ENCODE measurements around the gene PDE6A.
"Not testable (repeated sequence)": the region's sequence is repeated elsewhere in the genome, so short reads cannot be mapped to it uniquely, and the experiment has no call there.

Gene PDE6A

GRCh38 chr5:149951138-149951749 is 6.7 kb upstream of the PDE6A start:
- no peak for DNase-seq

GRCh38 chr5:149948993-149949392 is 4.4 kb upstream of the PDE6A start:
- DNase-seq, result no peak

- DNase-seq, result no peak
Measured at GRCh38 chr5:149946118-149946517, 1.5 kb upstream of the PDE6A start.

DNA sequence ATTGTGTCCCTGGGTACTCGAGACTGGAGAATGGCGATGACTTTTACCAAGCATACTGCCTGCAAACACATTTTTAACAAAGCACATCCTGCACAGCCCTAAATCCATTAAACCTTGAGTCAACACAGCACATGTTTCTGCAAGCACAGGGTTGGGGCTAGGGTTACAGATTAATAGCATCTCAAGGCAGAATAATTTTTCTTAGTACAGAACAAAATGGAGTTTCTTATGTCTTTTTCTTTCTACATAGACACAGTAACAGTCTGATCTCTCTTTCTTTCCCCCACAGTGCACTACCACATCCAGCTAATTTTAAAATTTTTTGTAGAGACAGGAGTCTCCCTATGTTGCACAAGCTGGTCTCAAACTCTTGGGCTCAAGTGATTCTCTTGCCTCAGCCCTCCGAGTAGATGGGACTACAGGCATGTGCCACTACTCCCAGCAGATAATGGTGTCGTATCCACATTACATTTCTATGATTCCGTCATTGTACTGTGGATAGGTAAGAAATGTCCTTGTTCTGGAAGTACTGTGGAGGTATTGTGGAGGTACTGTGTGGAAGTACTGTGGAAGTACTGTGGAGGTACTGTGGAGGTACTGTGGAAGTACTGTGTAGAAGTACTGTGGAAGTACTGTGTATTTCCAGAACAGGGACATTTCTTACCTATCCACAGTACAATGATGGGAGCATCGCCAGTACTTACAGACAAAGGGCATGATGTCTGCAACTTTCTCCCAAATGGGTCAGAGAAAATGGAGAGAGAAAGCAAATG is 1.2 kb downstream of the PDE6A start:
- DNase-seq, result not testable (repeated sequence)

- DNase-seq, result not testable (repeated sequence)
Measured at GRCh38 chr5:149942741-149943169, 1.8 kb downstream of the PDE6A start.

GRCh38 chr5:149942199-149942598 is 2.4 kb downstream of the PDE6A start:
- no peak for DNase-seq

DNA sequence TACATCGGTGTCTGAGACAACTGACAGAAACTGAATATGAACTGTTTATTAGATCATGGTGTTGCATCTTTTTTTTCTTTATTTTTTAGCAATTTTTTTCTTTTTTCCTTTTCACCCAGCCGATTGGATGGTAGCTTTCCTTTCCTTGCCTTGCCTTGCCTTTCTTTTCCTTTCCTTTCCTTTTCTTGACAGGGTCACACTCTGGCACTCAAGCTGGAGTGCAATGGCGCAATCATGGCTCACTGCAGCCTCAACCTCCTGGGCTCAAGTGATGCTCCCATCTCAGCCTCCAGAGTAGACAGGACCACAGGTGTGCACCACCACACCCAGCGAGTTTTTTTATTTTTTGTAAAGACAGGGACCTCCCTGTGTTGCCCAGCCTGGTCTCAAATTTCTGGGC is 2.8 kb downstream of the PDE6A start:
- DNase-seq, result no peak

- no peak for DNase-seq
Measured at GRCh38 chr5:149940941-149941644, 3.5 kb downstream of the PDE6A start.

DNA sequence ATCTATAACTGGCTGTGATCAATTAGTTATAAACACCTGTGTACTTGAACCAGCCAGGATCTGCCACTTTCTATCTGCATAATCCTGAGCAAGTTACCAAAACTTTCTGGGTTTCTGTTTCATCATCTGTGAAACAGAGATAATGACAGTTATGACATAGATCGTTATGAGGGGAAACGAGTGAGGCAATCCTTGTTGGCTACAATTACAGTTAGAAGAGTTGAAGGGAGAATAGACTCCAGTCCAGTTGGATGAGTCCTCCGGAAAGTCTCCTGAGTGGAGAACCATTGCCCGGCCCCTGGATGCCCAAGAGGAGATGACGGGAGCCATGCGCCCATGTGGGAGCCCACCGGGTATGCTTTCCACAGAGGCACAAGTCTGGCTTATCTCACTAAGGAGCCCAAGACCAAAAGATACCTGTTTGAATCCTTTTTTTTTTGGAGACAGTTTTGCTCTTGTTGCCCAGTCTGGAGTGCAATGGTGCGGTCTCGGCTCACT is 4.5 kb downstream of the PDE6A start:
- no peak for DNase-seq

- DNase-seq, result no peak
Measured at GRCh38 chr5:149939546-149939945, 5.0 kb downstream of the PDE6A start.

DNA sequence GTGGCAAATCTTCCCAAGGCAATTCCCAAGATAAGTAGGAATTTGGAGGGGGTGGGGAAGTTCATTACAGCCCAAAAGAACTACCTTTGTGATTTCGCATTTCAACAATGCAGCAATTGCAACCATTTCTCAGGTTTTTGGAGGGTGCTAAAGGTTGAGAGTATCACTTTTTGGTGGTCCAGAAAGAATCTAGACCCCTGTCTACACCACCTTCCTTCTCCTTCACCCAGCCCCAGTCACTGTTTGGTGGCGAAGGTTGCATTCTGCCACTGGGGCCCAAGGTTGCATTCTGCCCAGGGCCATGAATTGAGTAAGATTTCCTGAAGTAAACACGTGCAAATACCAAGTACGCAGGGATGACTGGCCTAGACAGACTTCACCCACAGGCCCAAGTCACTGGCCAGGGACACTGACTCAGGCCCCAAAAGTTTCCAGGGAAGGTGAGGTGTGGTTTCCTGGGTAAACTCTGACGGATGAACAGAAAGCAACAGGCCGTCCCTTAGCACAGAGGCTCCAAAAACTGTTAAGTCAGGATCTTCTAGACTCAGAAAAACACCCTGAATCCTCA is 5.7 kb downstream of the PDE6A start:
- DNase-seq, result peak; percentile 49

DNA sequence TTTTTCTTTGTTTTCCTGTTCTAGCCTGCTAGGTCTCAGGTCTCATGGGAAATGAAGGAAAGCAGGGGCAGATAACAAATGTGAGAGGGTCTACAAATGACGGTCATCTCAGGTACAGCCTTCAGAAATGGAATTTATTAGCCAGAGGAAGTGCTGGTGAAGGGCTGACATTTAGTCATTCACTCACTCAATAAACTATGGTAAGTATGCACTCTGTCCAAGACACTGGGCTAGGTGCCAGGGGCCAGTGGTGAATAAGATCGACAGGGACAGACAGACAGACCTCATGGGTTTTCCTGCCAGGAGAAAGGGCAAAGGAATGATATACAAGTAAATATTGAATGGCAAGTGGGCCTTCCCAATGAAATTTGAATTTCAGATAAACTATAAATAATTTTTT is 6.3 kb downstream of the PDE6A start:
- DNase-seq, result peak; percentile 75

DNA sequence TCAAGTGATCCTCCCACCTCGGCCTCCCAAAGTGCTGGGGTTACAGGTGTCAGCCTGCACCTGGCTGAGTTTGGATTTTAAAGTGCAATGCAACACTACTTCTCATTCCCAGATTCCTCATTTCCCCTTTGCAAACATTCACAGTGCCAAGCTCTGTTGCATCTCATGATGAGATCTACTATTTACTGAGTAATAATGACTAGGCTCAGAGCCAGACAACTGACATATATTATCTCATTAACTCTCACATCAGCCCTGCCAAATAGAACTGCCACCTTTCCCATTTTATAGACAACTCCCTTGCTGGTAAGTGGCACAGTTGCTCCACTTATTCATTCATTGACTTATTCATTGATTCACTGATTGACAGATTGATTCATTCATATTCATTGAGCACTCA is 7.0 kb downstream of the PDE6A start:
- DNase-seq, result peak; percentile 8

GRCh38 chr5:149936700-149937091 is 7.9 kb downstream of the PDE6A start:
- peak; percentile 21 for DNase-seq

DNA sequence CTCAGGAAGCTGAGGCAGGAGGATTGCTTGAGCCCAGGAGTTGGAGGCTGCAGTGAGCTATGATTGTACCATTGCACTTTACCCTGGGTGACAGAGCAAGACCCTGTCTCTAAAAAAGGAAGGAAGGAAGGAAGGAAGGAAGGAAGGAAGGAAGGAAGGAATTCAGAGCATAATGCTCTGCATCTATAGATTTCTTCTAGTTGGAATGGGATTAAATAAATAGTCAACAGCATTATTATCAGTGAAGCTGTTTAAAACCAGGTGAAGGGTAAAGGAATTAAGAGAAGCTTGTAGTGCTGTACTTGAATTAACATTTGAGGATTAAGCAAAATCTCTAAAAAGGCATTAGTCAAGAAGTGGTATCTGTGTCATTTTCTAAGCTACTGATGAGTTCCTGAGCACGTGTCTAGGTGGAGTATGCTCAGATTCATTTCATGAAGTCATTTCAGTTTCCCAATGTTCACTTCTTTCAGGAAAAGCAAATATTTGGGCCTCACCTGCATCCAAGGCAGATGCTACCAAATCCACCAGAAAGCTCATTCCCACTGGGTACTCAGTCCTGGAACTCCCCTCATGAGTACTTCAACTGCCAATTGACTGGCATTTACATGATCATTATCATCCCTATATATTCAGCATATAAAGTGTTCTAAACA is 8.4 kb downstream of the PDE6A start:
- no peak for DNase-seq

DNA sequence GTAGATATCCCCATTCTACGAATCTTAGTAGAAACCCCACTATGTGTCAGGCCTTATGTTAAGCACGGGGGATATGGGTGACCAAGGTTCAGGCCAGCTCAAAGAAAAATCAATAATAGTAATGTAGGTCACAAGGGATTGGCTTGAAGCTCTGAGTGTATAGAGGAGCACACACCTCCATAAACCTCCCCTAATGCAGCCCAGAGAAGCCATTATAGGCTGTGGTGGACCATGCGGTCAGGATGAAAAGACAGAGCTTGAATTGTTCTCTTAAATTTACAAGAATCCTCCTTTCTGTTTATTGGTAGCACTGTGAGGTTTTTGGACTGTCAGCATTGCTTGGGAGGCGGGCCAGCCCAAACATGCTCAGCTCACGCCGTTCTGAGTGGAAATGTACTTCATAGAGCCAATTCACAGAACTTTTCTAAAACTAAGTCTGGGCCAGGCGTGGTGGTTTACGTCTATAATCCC is 9.1 kb downstream of the PDE6A start:
- DNase-seq, result no peak

- no peak for DNase-seq
Measured at GRCh38 chr5:149932445-149933350, 11.9 kb downstream of the PDE6A start.

DNA sequence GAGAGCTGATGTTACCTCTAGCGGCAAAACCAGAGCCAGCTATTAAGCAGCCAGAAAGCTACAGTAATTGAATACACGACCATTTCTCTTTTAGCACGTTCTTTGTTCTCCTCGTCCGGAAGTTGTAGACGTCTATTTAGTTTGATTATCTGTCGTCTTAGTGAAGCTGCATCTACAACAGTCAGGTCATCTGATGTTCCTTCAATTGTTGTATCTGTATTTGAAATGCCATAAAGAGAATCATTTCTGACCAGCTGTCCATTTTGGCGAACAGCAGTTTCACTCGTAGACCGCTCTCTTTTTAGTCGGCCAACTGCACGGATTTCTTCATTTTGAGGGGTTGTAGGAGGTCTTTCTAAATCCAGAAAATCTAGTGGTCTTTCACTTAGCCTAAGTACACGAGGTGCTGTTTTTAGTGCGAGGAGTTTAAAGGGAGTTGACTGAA is 12.6 kb downstream of the PDE6A start:
- DNase-seq, result no peak

GRCh38 chr5:149930749-149931574 is 13.6 kb downstream of the PDE6A start:
- no peak for DNase-seq

DNA sequence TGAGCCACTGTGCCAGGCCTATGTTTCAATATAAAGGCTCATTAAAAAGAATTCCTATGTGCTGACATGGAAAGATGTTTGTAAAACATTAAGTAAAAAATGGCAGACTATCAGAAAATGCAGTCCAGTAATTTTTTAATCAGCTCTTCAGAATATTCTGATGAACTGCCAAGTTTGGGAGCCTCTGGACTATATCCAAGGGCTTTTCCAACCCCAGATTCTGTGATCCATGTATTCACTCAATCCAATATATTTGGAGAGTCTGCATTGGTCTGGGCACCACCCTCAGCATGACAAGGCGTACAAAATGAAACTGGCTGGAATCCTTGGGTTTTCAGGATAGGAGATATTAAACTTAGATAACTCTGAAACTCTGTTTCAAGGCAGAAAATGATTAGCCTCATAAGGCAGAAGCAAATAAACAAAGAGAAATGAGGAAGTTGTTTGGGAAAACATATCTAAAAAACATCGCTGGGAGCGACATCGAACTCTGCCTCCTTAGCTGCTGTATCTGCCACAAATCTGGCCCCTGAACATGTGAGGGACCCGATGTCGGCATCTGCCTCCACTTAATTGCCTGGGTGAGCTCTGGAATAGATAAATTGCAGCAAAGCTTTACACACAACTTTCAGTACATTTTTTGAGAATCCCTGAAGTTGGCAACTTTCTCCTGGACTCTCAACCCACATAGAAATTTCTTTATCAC is 14.4 kb downstream of the PDE6A start:
- peak; percentile 10 for DNase-seq
